H9 (cell line): ENCODE measurements around the gene BDH1. TPM values are rescaled to one million over a fixed set of nuclear protein-coding genes. Genes with fewer than 3 reads are reported as not detected.

ENCODE experiments used
- DNase-seq: peaks from one replicate; pipeline ENCODE4 v3.0.0-alpha.2; 2017
- H2AFZ ChIP-seq: one replicate; pipeline ENCODE4 v1.6.1; 2013; ENCODE audit warnings: mild to moderate bottlenecking, low read length, control low read depth, moderate library complexity
- H2AK5ac ChIP-seq: 2 replicates; pipeline ENCODE4 v1.6.1; 2013; ENCODE audit warnings: low read length, control low read depth, mixed read lengths; ENCODE audit not compliant: insufficient read length
- H2BK120ac ChIP-seq: one replicate; pipeline ENCODE4 v1.6.1; 2013; ENCODE audit warnings: low read depth, mild to moderate bottlenecking, low read length, control low read depth, inconsistent platforms; ENCODE audit not compliant: poor library complexity, severe bottlenecking
- H2BK12ac ChIP-seq: 2 replicates; pipeline ENCODE4 v1.6.1; 2013; ENCODE audit warnings: low read length, control low read depth, mixed read lengths, low read depth; ENCODE audit not compliant: insufficient read length
- H2BK15ac ChIP-seq: 2 replicates; pipeline ENCODE4 v1.6.1; 2013; ENCODE audit warnings: low read depth, low read length, control low read depth
- H2BK20ac ChIP-seq: one replicate; pipeline ENCODE4 v1.6.1; 2013; ENCODE audit warnings: low read depth, mild to moderate bottlenecking, low read length, control low read depth, inconsistent platforms; ENCODE audit not compliant: poor library complexity, severe bottlenecking
- H2BK5ac ChIP-seq: 2 replicates; pipeline ENCODE4 v1.6.1; 2013; ENCODE audit warnings: low read length, control low read depth, mixed read lengths; ENCODE audit not compliant: insufficient read length
- H3K14ac ChIP-seq: 2 replicates; pipeline ENCODE4 v1.6.1; 2013; ENCODE audit warnings: low read length, control low read depth; ENCODE audit not compliant: insufficient read depth
- H3K18ac ChIP-seq: 2 replicates; pipeline ENCODE4 v1.6.1; 2013; ENCODE audit warnings: low read depth, mild to moderate bottlenecking, mixed read lengths, low read length, control low read depth; ENCODE audit not compliant: insufficient read length
- H3K23ac ChIP-seq: 2 replicates; pipeline ENCODE4 v1.6.1; 2013; ENCODE audit warnings: low read length, control low read depth, mixed read lengths, low read depth; ENCODE audit not compliant: insufficient read length
- H3K23me2 ChIP-seq: 2 replicates; pipeline ENCODE4 v1.6.1; 2013; ENCODE audit warnings: low read depth, mild to moderate bottlenecking, mixed read lengths, low read length, control low read depth; ENCODE audit not compliant: insufficient read length, poor library complexity, severe bottlenecking
- H3K27ac ChIP-seq: 2 replicates; pipeline ENCODE4 v1.5.1; 2013; ENCODE audit warnings: low read length, control low read depth, mixed read lengths, low read depth; ENCODE audit not compliant: insufficient read length
- H3K27me3 ChIP-seq: 2 replicates; pipeline ENCODE4 v1.6.1; 2013; ENCODE audit warnings: low read length, control low read depth, inconsistent platforms; ENCODE audit not compliant: insufficient read depth
- H3K4ac ChIP-seq: 2 replicates; pipeline ENCODE4 v1.6.1; 2013; ENCODE audit warnings: low read depth, mild to moderate bottlenecking, control low read depth, inconsistent platforms, low read length, moderate library complexity
- H3K4me1 ChIP-seq: 2 replicates; pipeline ENCODE4 v1.6.1; 2013; ENCODE audit warnings: low read length, control low read depth, inconsistent platforms; ENCODE audit not compliant: insufficient read depth
- H3K4me2 ChIP-seq: 2 replicates; pipeline ENCODE4 v1.6.1; 2013; ENCODE audit warnings: low read length, control low read depth, mixed read lengths; ENCODE audit not compliant: insufficient read length, insufficient read depth
- H3K56ac ChIP-seq: 2 replicates; pipeline ENCODE4 v1.6.1; 2013; ENCODE audit warnings: low read depth, mild to moderate bottlenecking, mixed read lengths, low read length, control low read depth; ENCODE audit not compliant: insufficient read length
- H3K79me1 ChIP-seq: 2 replicates; pipeline ENCODE4 v1.6.1; 2013; ENCODE audit warnings: low read depth, mild to moderate bottlenecking, moderate library complexity, low read length, control low read depth, inconsistent platforms; ENCODE audit not compliant: insufficient read depth, poor library complexity, severe bottlenecking
- H3K79me2 ChIP-seq: 2 replicates; pipeline ENCODE4 v1.6.1; 2013; ENCODE audit warnings: low read length, control low read depth, inconsistent platforms; ENCODE audit not compliant: insufficient read depth
- H3K9ac ChIP-seq: 2 replicates; pipeline ENCODE4 v1.6.1; 2013; ENCODE audit warnings: low read length, control low read depth, mixed read lengths; ENCODE audit not compliant: insufficient read length; ENCODE audit errors: extremely low read depth
- H3K9me3 ChIP-seq: one replicate; pipeline ENCODE4 v1.6.1; 2013; ENCODE audit warnings: low read depth, low read length, inconsistent platforms; ENCODE audit not compliant: control insufficient read depth
- H3T11ph ChIP-seq: one replicate; pipeline ENCODE4 v1.6.1; 2013; ENCODE audit warnings: mild to moderate bottlenecking, low read length, control low read depth, inconsistent platforms
- H4K20me1 ChIP-seq: one replicate; pipeline ENCODE4 v1.6.1; 2013; ENCODE audit not compliant: control insufficient read depth, insufficient read length, insufficient read depth
- H4K5ac ChIP-seq: 2 replicates; pipeline ENCODE4 v1.6.1; 2013; ENCODE audit warnings: low read depth, mild to moderate bottlenecking, mixed read lengths, low read length, control low read depth; ENCODE audit not compliant: insufficient read length
- H4K8ac ChIP-seq: replicated peaks from 2 replicates; pipeline ENCODE4 v1.6.1; 2013; ENCODE audit warnings: low read length, control low read depth, mixed read lengths, low read depth; ENCODE audit not compliant: insufficient read length
- H4K91ac ChIP-seq: 2 replicates; pipeline ENCODE4 v1.6.1; 2013; ENCODE audit warnings: low read depth, mild to moderate bottlenecking, moderate library complexity, mixed read lengths, low read length, control low read depth; ENCODE audit not compliant: insufficient read length
- H3K27ac Mint-ChIP-seq, 3 experiments: 2 replicates in 2 of 3; 3 replicates in 1 of 3; pipeline ENCODE4 v1.8.0; 2020 to 2021; ENCODE audit warnings: mixed read lengths in 3 of 3, mild to moderate bottlenecking in 1 of 3, moderate library complexity in 1 of 3
- H3K27me3 Mint-ChIP-seq: 2 replicates; pipeline ENCODE4 v1.8.0; 2021; ENCODE audit warnings: low read depth, mild to moderate bottlenecking, moderate library complexity, mixed read lengths
- H3K36me3 Mint-ChIP-seq, 3 experiments: 2 replicates in 2 of 3; 3 replicates in 1 of 3; pipeline ENCODE4 v1.8.0; 2020 to 2021; ENCODE audit warnings: low read depth in 3 of 3, mixed read lengths in 3 of 3; ENCODE audit not compliant: insufficient read depth in 1 of 3
- H3K4me1 Mint-ChIP-seq, 2 experiments: 2 replicates each; pipeline ENCODE4 v1.8.0; 2020; ENCODE audit warnings: mixed read lengths in 2 of 2
- H3K4me3 Mint-ChIP-seq, 2 experiments: 2 replicates in 1 of 2; 3 replicates in 1 of 2; pipeline ENCODE4 v1.8.0; 2020 to 2021; ENCODE audit warnings: mild to moderate bottlenecking in 2 of 2, mixed read lengths in 2 of 2, moderate library complexity in 1 of 2
- H3K9me3 Mint-ChIP-seq, 2 experiments: 2 replicates in 1 of 2; 3 replicates in 1 of 2; pipeline ENCODE4 v1.8.0; 2020; ENCODE audit warnings: mild to moderate bottlenecking in 2 of 2, mixed read lengths in 2 of 2, moderate library complexity in 1 of 2
- CTCF ChIP-seq: fragments of 200-600 bp; sonication (generic); conservative IDR thresholded peaks from 3 replicates; pipeline ENCODE4 v1.8.0; 2021; ENCODE audit warnings: antibody characterized with exemption, mild to moderate bottlenecking
- WGBS: extraction: QIAGEN DNeasy Blood & Tissue Kit; methylation state at CpG from one replicate; pipeline ENCODE4 v1.1.7; 2013; ENCODE audit warnings: missing lambda C conversion rate, low lambda C conversion rate, mixed read lengths; ENCODE audit not compliant: insufficient read length; ENCODE audit errors: extremely low coverage; 5-methylcytosine and 5-hydroxymethylcytosine counted together
- total RNA-seq: library from RNA; stranded (reverse); gene quantifications from 2 replicates; pipeline ENCODE4 v1.2.1, GENCODE V29; 2021

Gene BDH1
- total RNA-seq, 1 experiment from 2014 or later: 23.8 TPM

GRCh38 chr3:197505796-197506548, 49.8 kb downstream of the BDH1 start:
- Mint-ChIP-seq H3K4me1 (peaks cover 4 to 13% of the 10 kb centered on the region in 2 experiments), H3K9me3 (no peaks in the 10 kb centered on the region), H3K27me3 (peaks cover 12% of the 10 kb centered on the region), H3K36me3 (no peaks in the 10 kb centered on the region), H3K4me3 (no peak overlapping the region), H3K27ac (no peak overlapping the region; a peak in 1 of 7 replicates)
- Histone ChIP-seq H4K20me1 (no peaks in the 10 kb centered on the region), H3K18ac (no peak overlapping the region), H3K23ac (no peak overlapping the region), H3K27ac (no peak overlapping the region), H3K4me2 (no peak overlapping the region), H2AK5ac (no peak overlapping the region), H2AFZ (no peak overlapping the region), H3K4ac (no peak overlapping the region), H3K27me3 (no peaks in the 10 kb centered on the region), H2BK20ac (no peak overlapping the region), H4K5ac (no peak overlapping the region), H3K23me2 (peaks cover 4% of the 10 kb centered on the region), H3K9me3 (no peaks in the 10 kb centered on the region), H3K79me2 (no peaks in the 10 kb centered on the region), H2BK5ac (no peak overlapping the region), H4K91ac (no peak overlapping the region), H2BK15ac (no peak overlapping the region), H3K56ac (no peak overlapping the region), H3T11ph (no peak overlapping the region), H2BK120ac (no peak overlapping the region), H4K8ac (no peak overlapping the region), H3K79me1 (no peaks in the 10 kb centered on the region), H3K4me1 (no peaks in the 10 kb centered on the region), H3K14ac (no peak overlapping the region; the same call in 1 of the 2 replicates), H3K9ac (no peak overlapping the region), H2BK12ac (no peak overlapping the region)
- TF ChIP-seq CTCF: no peak
- WGBS: no CpG with 5 or more reads among the region's 24 CpGs
- DNase-seq: no peak
